Tibial artery (tissue), 4 donors: ENCODE data around the gene PGAP2.

Experiments used
- DNase-seq, 2 donors: peaks; one replicate each; pipeline ENCODE4 v3.0.0-alpha.2; 2019
- H3K27ac ChIP-seq, 2 donors: fragments of 200-600 bp; sonication (generic) in 1 of 2; 1 replicate in 1 of 2; 2 replicates in 1 of 2; pipeline ENCODE4 v1.5.1; 2018 to 2019; ENCODE audit warnings: mild to moderate bottlenecking in 1 of 2
- H3K27me3 ChIP-seq, 2 donors: fragments of 200-600 bp; sonication (generic) in 1 of 2; one replicate each; pipeline versions ENCODE4 v1.5.1 to v1.6.0; 2016 to 2019
- H3K36me3 ChIP-seq, 3 donors: fragments of 200-600 bp; sonication (generic) in 2 of 3; one replicate each; pipeline ENCODE4 v1.5.1; 2016 to 2019; ENCODE audit warnings: mild to moderate bottlenecking in 2 of 3
- H3K4me1 ChIP-seq, 4 donors: fragments of 200-600 bp; sonication (generic) in 2 of 4; 1 replicate in 3 of 4; 2 replicates in 1 of 4; pipeline ENCODE4 v1.5.1; 2016 to 2019
- H3K4me3 ChIP-seq, 2 donors: fragments of 200-600 bp; sonication (generic) in 1 of 2; 1 replicate in 1 of 2; 2 replicates in 1 of 2; pipeline ENCODE4 v1.5.1; 2018 to 2019; ENCODE audit warnings: mild to moderate bottlenecking in 2 of 2
- H3K9me3 ChIP-seq, 3 donors: fragments of 200-600 bp; sonication (generic) in 1 of 3; one replicate each; pipeline ENCODE4 v1.5.1; 2016 to 2019
- CTCF ChIP-seq, 2 experiments: fragments of 200-600 bp in 1 of 2; fragments of 450-650 bp in 1 of 2; IDR thresholded peaks; one replicate each; pipeline ENCODE4 v1.5.1; 2017 to 2019; ENCODE audit warnings: antibody characterized with exemption in 2 of 2, mild to moderate bottlenecking in 1 of 2, moderate library complexity in 1 of 2
- intact Hi-C: fragments of 100-400 bp; cut with DNase I; formaldehyde crosslinking; loops from one replicate; pipeline ENCODE4 v1.15.0; 2023; ENCODE audit warnings: low total_unique reads

Gene PGAP2

DNA sequence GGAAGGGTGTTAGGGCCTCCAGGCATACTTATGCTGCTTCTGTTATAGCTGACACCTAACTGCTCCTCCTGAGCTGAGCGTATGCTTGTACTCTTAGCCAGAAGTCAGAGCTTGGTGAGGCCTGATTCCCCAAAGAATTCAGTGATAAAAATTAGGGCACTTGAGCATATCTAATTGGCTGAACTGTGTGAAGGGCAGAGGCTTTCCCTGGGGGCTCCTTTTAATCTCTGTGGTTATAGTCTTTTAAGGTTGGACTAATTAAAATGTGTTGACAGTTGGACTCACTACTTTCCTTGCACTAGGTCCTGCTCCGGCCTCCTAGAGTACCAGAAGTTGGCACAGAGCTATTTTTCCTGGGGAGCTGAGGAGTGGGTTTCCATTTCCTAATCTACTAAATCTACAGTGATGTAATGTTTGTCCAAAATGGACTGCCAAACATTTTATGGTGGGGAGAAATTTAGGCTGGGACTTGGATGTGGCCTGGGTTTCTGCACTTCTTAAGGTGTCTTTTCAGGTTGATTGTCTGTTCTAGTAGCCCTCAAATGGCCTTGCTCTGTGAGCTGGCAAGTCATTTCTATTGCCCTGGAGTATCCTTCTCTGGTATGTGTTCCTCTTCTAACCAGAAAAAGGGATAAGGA, 65.5 kb downstream of the PGAP2 start:
- H3K4me3 ChIP-seq = no peak overlapping the region
- no peaks in the 10 kb centered on the region for H3K27me3 ChIP-seq
- no peaks in the 10 kb centered on the region for H3K9me3 ChIP-seq
- no peak overlapping the region for H3K27ac ChIP-seq
- H3K36me3 ChIP-seq = no peaks in the 10 kb centered on the region
- peaks cover 0 to 26% (median 4%) of the 10 kb centered on the region in 4 donors for H3K4me1 ChIP-seq
- DNase-seq = no peak
- intact Hi-C loops = no loop called here
- no peak for TF ChIP-seq CTCF (IDR thresholded peaks at IDR 0.05)
